CD4-positive, alpha-beta T cell treated with Interleukin-6 for 4 hours (primary cell): Measurements from ENCODE around the gene ICE2.

Experiments
- DNase-seq: peaks from one replicate; pipeline ENCODE4 v3.0.0-alpha.2; 2020; ENCODE audit warnings: mixed read lengths

Gene ICE2

GRCh38 chr15:60478566-60479360 lies at the start of gene ICE2:
ICE2 (minus strand) TSS chr15:60479142; CDS start chr15:60477977, 1,165 bp downstream.
- peak; percentile 96 for DNase-seq

GRCh38 chr15:60528530-60528929 lies 49.6 kb upstream of the ICE2 start:
- DNase-seq = no peak

GRCh38 chr15:60527456-60527855 lies 48.5 kb upstream of the ICE2 start:
- DNase-seq = no peak

GRCh38 chr15:60526127-60526616 lies 47.2 kb upstream of the ICE2 start:
- peak; percentile 31 for DNase-seq

GRCh38 chr15:60525341-60526039 lies 46.5 kb upstream of the ICE2 start:
- DNase-seq = no peak

- no peak for DNase-seq
Observed at GRCh38 chr15:60523056-60523455, 44.1 kb upstream of the ICE2 start.

- DNase-seq = peak; percentile 87
Observed at GRCh38 chr15:60520825-60521368, 42.0 kb upstream of the ICE2 start.

- no peak for DNase-seq
Observed at GRCh38 chr15:60520013-60520824, 41.3 kb upstream of the ICE2 start.

- DNase-seq = no peak
Observed at GRCh38 chr15:60519218-60519617, 40.3 kb upstream of the ICE2 start.

GRCh38 chr15:60518511-60518910 lies 39.6 kb upstream of the ICE2 start:
- DNase-seq = no peak

- DNase-seq = no peak
Observed at GRCh38 chr15:60514261-60514881, 35.4 kb upstream of the ICE2 start.

GRCh38 chr15:60513676-60514075 lies 34.7 kb upstream of the ICE2 start:
- DNase-seq = no peak

GRCh38 chr15:60512937-60513336 lies 34.0 kb upstream of the ICE2 start:
- no peak for DNase-seq

- DNase-seq = peak; percentile 13
Observed at GRCh38 chr15:60511351-60512031, 32.5 kb upstream of the ICE2 start.

GRCh38 chr15:60510006-60510405 lies 31.1 kb upstream of the ICE2 start:
- DNase-seq = no peak

- no peak for DNase-seq
Observed at GRCh38 chr15:60509470-60509869, 30.5 kb upstream of the ICE2 start.

- DNase-seq = no peak
Observed at GRCh38 chr15:60508442-60508841, 29.5 kb upstream of the ICE2 start.

- peak; percentile 65 for DNase-seq
Observed at GRCh38 chr15:60507596-60508424, 28.9 kb upstream of the ICE2 start.

- no peak for DNase-seq
Observed at GRCh38 chr15:60496853-60497252, 17.9 kb upstream of the ICE2 start.

GRCh38 chr15:60494108-60494507 lies 15.2 kb upstream of the ICE2 start:
- DNase-seq = no peak

- no peak for DNase-seq
Observed at GRCh38 chr15:60493166-60493565, 14.2 kb upstream of the ICE2 start.
